Limb (tissue), 2 donors: ENCODE data around the gene GRAP2.
"Not testable (repeated sequence)": the region's sequence is repeated elsewhere in the genome, so short reads cannot be mapped to it uniquely, and the experiment has no call there.

Experiments used
- DNase-seq, 2 donors: peaks; one replicate each; pipeline ENCODE4 v3.0.0-alpha.2; 2016; ENCODE audit errors: extremely low spot score in 2 of 2

The GRAP2 gene

GRCh38 chr22:39992894-39993293 lies 92.0 kb downstream of the GRAP2 start:
- DNase-seq: not testable (repeated sequence)

GRCh38 chr22:39994041-39994565 lies 93.2 kb downstream of the GRAP2 start:
- DNase-seq: no peak

GRCh38 chr22:39994566-39995392 lies 93.9 kb downstream of the GRAP2 start, which contains the start of gene FAM83F:
FAM83F (plus strand) TSS chr22:39994954; CDS start chr22:39995043, 89 bp downstream.
- peak in 1 of 2 donors; percentile 52 for DNase-seq

GRCh38 chr22:39995393-39996252 lies 94.7 kb downstream of the GRAP2 start:
- DNase-seq: no peak

- no peak for DNase-seq
These were observed 95.8 kb downstream of the GRAP2 start for GRCh38 chr22:39996732-39997131.

- no peak for DNase-seq
These were observed 96.5 kb downstream of the GRAP2 start for GRCh38 chr22:39997421-39997820.

GRCh38 chr22:39997939-39998726 lies 97.2 kb downstream of the GRAP2 start:
- DNase-seq: no peak

GRCh38 chr22:39999144-39999757 lies 98.4 kb downstream of the GRAP2 start:
- DNase-seq: no peak

GRCh38 chr22:40000171-40000570 lies 99.3 kb downstream of the GRAP2 start:
- no peak for DNase-seq

- DNase-seq: no peak
These were observed 100.2 kb downstream of the GRAP2 start for GRCh38 chr22:40001106-40001505.

GRCh38 chr22:40001800-40002577 lies 101.1 kb downstream of the GRAP2 start:
- DNase-seq: no peak

- no peak for DNase-seq
These were observed 102.2 kb downstream of the GRAP2 start for GRCh38 chr22:40002935-40003715.

GRCh38 chr22:40004836-40005235 lies 104.0 kb downstream of the GRAP2 start:
- DNase-seq: no peak

- no peak for DNase-seq
These were observed 105.8 kb downstream of the GRAP2 start for GRCh38 chr22:40006641-40007040.

GRCh38 chr22:40007853-40008710 lies 107.2 kb downstream of the GRAP2 start:
- DNase-seq: no peak

- no peak for DNase-seq
These were observed 107.9 kb downstream of the GRAP2 start for GRCh38 chr22:40008726-40009291.

- no peak for DNase-seq
These were observed 108.4 kb downstream of the GRAP2 start for GRCh38 chr22:40009292-40009774.
